Endodermal cell (in vitro differentiated cells): Measurements from ENCODE around the gene PIK3R4. TPM values are rescaled to one million over a fixed set of nuclear protein-coding genes. Genes with fewer than 3 reads are reported as not detected.

Experiments used
- DNase-seq: peaks from one replicate; pipeline ENCODE4 v3.0.0-alpha.2; 2017
- H3K27ac ChIP-seq: 2 replicates; pipeline ENCODE4 v1.5.1; 2013; ENCODE audit warnings: mild to moderate bottlenecking, low read depth, low read length, moderate library complexity
- H3K27me3 ChIP-seq: 2 replicates; pipeline ENCODE4 v1.6.1; 2013; ENCODE audit warnings: mild to moderate bottlenecking, low read length, moderate library complexity; ENCODE audit not compliant: insufficient read depth, control insufficient read depth, poor library complexity, severe bottlenecking
- H3K36me3 ChIP-seq: 2 replicates; pipeline ENCODE4 v1.7.0; 2013; ENCODE audit warnings: mild to moderate bottlenecking, low read length, moderate library complexity; ENCODE audit not compliant: control insufficient read depth, insufficient read depth
- H3K4me1 ChIP-seq: one replicate; pipeline ENCODE4 v1.7.0; 2013; ENCODE audit warnings: low read length; ENCODE audit not compliant: control insufficient read depth, insufficient read depth
- H3K4me3 ChIP-seq: 2 replicates; pipeline ENCODE4 v1.5.1; 2013; ENCODE audit warnings: mild to moderate bottlenecking, low read length, moderate library complexity
- H3K9ac ChIP-seq: 2 replicates; pipeline ENCODE4 v1.6.1; 2013; ENCODE audit warnings: mild to moderate bottlenecking, low read length, moderate library complexity; ENCODE audit not compliant: poor library complexity, severe bottlenecking; ENCODE audit errors: extremely low read depth
- H3K9me3 ChIP-seq: 2 replicates; pipeline ENCODE4 v1.6.1; 2013; ENCODE audit warnings: mild to moderate bottlenecking, low read length, moderate library complexity; ENCODE audit not compliant: control insufficient read depth
- H3K27ac Mint-ChIP-seq: 2 replicates; pipeline ENCODE4 v1.8.0; 2020; ENCODE audit warnings: mixed read lengths
- H3K27me3 Mint-ChIP-seq: 2 replicates; pipeline ENCODE4 v1.8.0; 2021; ENCODE audit warnings: mild to moderate bottlenecking, mixed read lengths; ENCODE audit not compliant: insufficient read depth
- H3K36me3 Mint-ChIP-seq: 2 replicates; pipeline ENCODE4 v1.8.0; 2020; ENCODE audit warnings: low read depth, mixed read lengths
- H3K4me1 Mint-ChIP-seq: 2 replicates; pipeline ENCODE4 v1.8.0; 2020; ENCODE audit warnings: mixed read lengths
- H3K4me3 Mint-ChIP-seq: 2 replicates; pipeline ENCODE4 v1.8.0; 2020; ENCODE audit warnings: mild to moderate bottlenecking, moderate library complexity, mixed read lengths
- H3K9me3 Mint-ChIP-seq: 2 replicates; pipeline ENCODE4 v1.8.0; 2020; ENCODE audit warnings: mild to moderate bottlenecking, mixed read lengths
- CTCF ChIP-seq: fragments of 200-600 bp; sonication (generic); conservative IDR thresholded peaks from 2 replicates; pipeline ENCODE4 v1.5.0; 2021; ENCODE audit warnings: antibody characterized with exemption, mild to moderate bottlenecking
- WGBS, 2 experiments: methylation state at CpG; one replicate each; pipeline versions ENCODE4 v1.1.5 to v1.1.7; 2013; ENCODE audit warnings: missing lambda C conversion rate in 2 of 2, mixed read lengths in 1 of 2; ENCODE audit not compliant: insufficient coverage in 1 of 2, insufficient read length in 1 of 2; 5-methylcytosine and 5-hydroxymethylcytosine counted together
- total RNA-seq, 2 donors: library from RNA; stranded (reverse); fragmentation: NEBNext Ultra II Directional in 1 of 2; extraction: Animal tissue kit (Norgen Biotek cat#: 25700) in 1 of 2; gene quantifications; 2 replicates in 1 of 2; 3 replicates in 1 of 2; pipeline ENCODE4 v1.2.1, GENCODE V29; 2021

The PIK3R4 gene
- total RNA-seq, 2 donors from 2014 or later = 40.3 to 41.2 TPM

DNA sequence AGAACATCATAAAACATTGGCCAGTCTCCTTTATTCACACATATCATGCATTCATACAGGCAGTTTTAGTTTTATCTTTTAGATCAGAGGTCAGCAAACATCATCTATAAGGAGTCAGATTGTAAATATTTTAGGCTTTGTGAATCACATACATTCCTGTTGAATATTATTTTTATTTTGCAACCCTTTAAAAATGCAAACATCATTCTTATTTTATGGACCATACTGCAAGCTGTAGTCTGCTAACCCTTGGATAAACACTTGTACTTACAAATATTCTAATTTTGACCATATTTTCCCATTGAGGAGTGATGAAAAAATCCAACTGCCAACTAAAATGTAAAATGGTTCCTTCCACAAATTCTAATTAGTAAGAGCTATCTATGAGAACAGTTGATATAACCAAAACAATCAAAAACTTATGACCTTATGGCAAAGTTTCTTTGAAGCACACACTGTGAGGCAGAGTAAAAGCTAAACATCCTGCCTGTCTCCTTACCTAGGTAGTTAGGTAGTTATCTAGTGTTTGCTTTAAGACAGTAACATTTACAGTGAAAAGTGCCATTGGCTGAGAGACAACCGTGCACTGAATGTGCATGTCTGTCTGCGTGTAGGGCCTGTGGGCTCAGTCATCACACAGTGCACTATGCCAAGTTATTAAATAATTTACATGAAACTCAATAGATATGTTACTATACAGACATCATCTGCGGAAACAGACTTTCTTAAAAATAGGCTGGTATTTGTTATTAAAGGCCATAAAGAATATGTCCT is 57.7 kb downstream of the PIK3R4 start:
- Histone ChIP-seq H3K9ac (no peak overlapping the region), H3K27me3 (no peaks in the 10 kb centered on the region), H3K27ac (no peak overlapping the region), H3K36me3 (peaks cover 34% of the 10 kb centered on the region), H3K4me3 (no peak overlapping the region), H3K4me1 (peaks cover 5% of the 10 kb centered on the region), H3K9me3 (no peaks in the 10 kb centered on the region)
- DNase-seq = no peak
- H3K27me3 Mint-ChIP-seq = no peaks in the 10 kb centered on the region
- H3K9me3 Mint-ChIP-seq = no peaks in the 10 kb centered on the region
- H3K27ac Mint-ChIP-seq = no peak overlapping the region
- H3K36me3 Mint-ChIP-seq = peaks cover 32% of the 10 kb centered on the region
- H3K4me3 Mint-ChIP-seq = no peak overlapping the region
- WGBS, 2 experiments = 97 to 100% methylated on average over 1 to 3 of the region's 3 CpGs
- TF ChIP-seq CTCF = no peak
- peaks cover 3% of the 10 kb centered on the region for H3K4me1 Mint-ChIP-seq

- Histone ChIP-seq H3K9ac (no peak overlapping the region), H3K9me3 (no peaks in the 10 kb centered on the region), H3K27ac (no peak overlapping the region), H3K4me3 (no peak overlapping the region), H3K4me1 (peaks cover 5% of the 10 kb centered on the region), H3K36me3 (peaks cover 40% of the 10 kb centered on the region), H3K27me3 (no peaks in the 10 kb centered on the region)
- Mint-ChIP-seq H3K4me3 (no peak overlapping the region), H3K4me1 (peaks cover 3% of the 10 kb centered on the region), H3K36me3 (peaks cover 32% of the 10 kb centered on the region), H3K27ac (no peak overlapping the region), H3K27me3 (no peaks in the 10 kb centered on the region), H3K9me3 (no peaks in the 10 kb centered on the region)
- whole genome bisulfite sequencing, 2 experiments = 83 to 90% methylated on average over 1 to 3 of the region's 4 CpGs
- no peak for DNase-seq
- TF ChIP-seq CTCF = no peak
Observed at GRCh38 chr3:130688015-130688688, 58.5 kb downstream of the PIK3R4 start.

DNA sequence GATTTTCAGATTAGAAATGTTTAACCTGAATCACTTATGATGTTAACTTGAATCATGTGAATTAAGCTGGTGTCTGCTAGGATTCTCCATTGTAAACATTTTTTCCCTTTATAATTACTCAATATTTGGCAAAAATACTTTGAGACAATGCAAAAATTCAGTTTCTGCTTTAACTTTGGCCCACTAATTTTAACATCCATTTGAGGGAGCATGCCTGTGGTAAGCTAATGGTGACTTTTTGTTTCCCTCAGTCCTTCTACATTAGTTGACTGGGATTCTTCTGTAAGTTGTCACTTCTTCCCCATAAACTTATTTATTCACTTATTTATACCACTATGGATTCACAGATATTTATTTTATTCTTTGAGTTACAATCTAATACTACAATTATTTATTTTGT is 59.3 kb downstream of the PIK3R4 start:
- no peak for TF ChIP-seq CTCF
- Histone ChIP-seq H3K4me3 (no peak overlapping the region), H3K27ac (no peak overlapping the region), H3K9me3 (no peaks in the 10 kb centered on the region), H3K4me1 (peaks cover 5% of the 10 kb centered on the region), H3K36me3 (peaks cover 40% of the 10 kb centered on the region), H3K27me3 (no peaks in the 10 kb centered on the region), H3K9ac (no peak overlapping the region)
- Mint-ChIP-seq H3K27me3 (no peaks in the 10 kb centered on the region), H3K4me3 (no peak overlapping the region), H3K27ac (no peak overlapping the region), H3K4me1 (peaks cover 3% of the 10 kb centered on the region), H3K36me3 (peaks cover 35% of the 10 kb centered on the region), H3K9me3 (no peaks in the 10 kb centered on the region)
- DNase-seq = no peak
